GM12878 (cell line): Measurements from ENCODE around the gene SLC23A2. TPM values are rescaled to one million over a fixed set of nuclear protein-coding genes. Genes with fewer than 3 reads are reported as not detected.
A peak's percentile ranks its signal among the peaks of the same experiment; 100 is the strongest.

Experiments used
- ATAC-seq: fragments of 200-7000 bp; cut with Tn5 transposase; 3 replicates; pipeline ENCODE4 v1.9.1; 2020; ENCODE audit warnings: mild to moderate bottlenecking, moderate library complexity
- BruUV-seq: library from RNA; stranded (reverse); fragments of 400-500 nt; replicated peaks from 2 replicates; lab custom pipeline; 2021; lab: Mats Ljungman, UMichigan
- CTCF ChIA-PET: fragments of 300-600 bp; sonication (Branson Sonifier 250); formaldehyde crosslinking; extraction: SDS; loops from one replicate; lab custom pipeline; 2021; ENCODE audit warnings: inconsistent platforms; lab: Yijun Ruan, JAX
- POLR2A ChIA-PET: fragments of 350-600 bp; formaldehyde crosslinking; extraction: SDS; loops from one replicate; lab custom pipeline; 2021; ENCODE audit warnings: inconsistent platforms; lab: Charles Lee
- RAD21 ChIA-PET: fragments of 300-600 bp; sonication (Branson Sonifier 250); formaldehyde crosslinking; loops from one replicate; lab custom pipeline; 2023; ENCODE audit warnings: antibody characterized with exemption; ENCODE audit not compliant: unreplicated experiment; lab: Charles Lee
- SMC1A ChIA-PET: fragments of 300-600 bp; sonication (Branson Sonifier 250); formaldehyde crosslinking; loops from one replicate; lab custom pipeline; 2023; ENCODE audit not compliant: unreplicated experiment, uncharacterized antibody; lab: Charles Lee
- DNase-seq: peaks from one replicate; pipeline ENCODE4 v3.0.0-alpha.2; 2011; ENCODE audit warnings: low read depth, low spot score
- FAIRE-seq: peaks from 3 replicates; lab custom pipeline; 2011; peaks lifted over from hg19 to GRCh38; lab: Jason Lieb, UNC
- H2AFZ ChIP-seq: 2 replicates; pipeline ENCODE4 v1.6.0; 2011; ENCODE audit warnings: low read depth, low read length, control low read depth; ENCODE audit not compliant: control insufficient read depth
- H3K27ac ChIP-seq: 2 replicates; pipeline ENCODE4 v1.5.1; 2011; ENCODE audit warnings: control low read depth; ENCODE audit not compliant: control insufficient read depth, insufficient read depth
- H3K27me3 ChIP-seq, 2 experiments: replicated peaks in 1 of 2; 2 replicates each; pipeline versions ENCODE4 v1.6.0 to v1.6.1; 2011; ENCODE audit warnings: low read length in 1 of 2; ENCODE audit not compliant: control insufficient read depth in 2 of 2, insufficient read depth in 2 of 2
- H3K36me3 ChIP-seq, 2 experiments: 2 replicates each; pipeline ENCODE4 v1.5.1; 2011; ENCODE audit warnings: low read length in 1 of 2; ENCODE audit not compliant: control insufficient read depth in 2 of 2, insufficient read depth in 2 of 2
- H3K4me1 ChIP-seq: 2 replicates; pipeline ENCODE4 v1.6.1; 2011; ENCODE audit warnings: mild to moderate bottlenecking, low read length, moderate library complexity, mixed read lengths; ENCODE audit not compliant: control insufficient read depth, insufficient read depth
- H3K4me2 ChIP-seq: 2 replicates; pipeline ENCODE4 v1.6.0; 2011; ENCODE audit warnings: control low read depth; ENCODE audit not compliant: control insufficient read depth, insufficient read depth
- H3K4me3 ChIP-seq: fragments of 200-600 bp; sonication (generic); 2 replicates; pipeline ENCODE4 v1.5.1; 2016
- H3K79me2 ChIP-seq: 2 replicates; pipeline ENCODE4 v1.6.0; 2011; ENCODE audit warnings: low read length; ENCODE audit not compliant: control insufficient read depth, insufficient read depth
- H3K9ac ChIP-seq: 2 replicates; pipeline ENCODE4 v1.8.0; 2011; ENCODE audit warnings: low read length, control low read depth, mixed read lengths; ENCODE audit not compliant: control insufficient read depth, insufficient read depth
- H3K9me3 ChIP-seq: replicated peaks from 3 replicates; pipeline ENCODE4 v1.5.1; 2011; ENCODE audit warnings: mild to moderate bottlenecking, low read length; ENCODE audit not compliant: control insufficient read depth, insufficient read depth
- H4K20me1 ChIP-seq: 2 replicates; pipeline ENCODE4 v1.6.0; 2011; ENCODE audit not compliant: control insufficient read depth, insufficient read depth
- ATF7 ChIP-seq: fragments of 450-650 bp; IDR thresholded peaks from 2 replicates; pipeline ENCODE4 v1.6.1; 2016; ENCODE audit warnings: low read depth, mild to moderate bottlenecking
- CEBPB ChIP-seq, 2 experiments: fragments of 150-350 bp in 1 of 2; IDR thresholded peaks; 2 replicates each; pipeline ENCODE4 v1.6.1; 2012 to 2014; ENCODE audit warnings: low read depth in 2 of 2, low read length in 2 of 2, borderline replicate concordance in 1 of 2, inconsistent platforms in 1 of 2
- CHD1 ChIP-seq: IDR thresholded peaks from 2 replicates; pipeline ENCODE4 v1.6.1; 2012; ENCODE audit warnings: low read depth, low read length, improper control_type of control experiment
- CREM ChIP-seq: IDR thresholded peaks from 2 replicates; pipeline ENCODE4 v1.6.1; 2014; ENCODE audit warnings: antibody characterized with exemption, low read depth
- E4F1 ChIP-seq: fragments of 450-650 bp; IDR thresholded peaks from 2 replicates; pipeline ENCODE4 v1.6.1; 2018; ENCODE audit warnings: borderline replicate concordance, mild to moderate bottlenecking; ENCODE audit not compliant: partially characterized antibody
- HDAC6 ChIP-seq: fragments of 200-600 bp; sonication (generic); IDR thresholded peaks from one replicate; pipeline ENCODE4 v1.8.0; 2017; ENCODE audit warnings: antibody characterized with exemption; ENCODE audit not compliant: unreplicated experiment
- MAX ChIP-seq: IDR thresholded peaks from 2 replicates; pipeline ENCODE4 v1.6.1; 2012; ENCODE audit warnings: low read depth, low read length, improper control_type of control experiment
- MEF2A ChIP-seq: IDR thresholded peaks from 2 replicates; pipeline ENCODE4 v1.6.1; 2011; ENCODE audit warnings: low read depth, mild to moderate bottlenecking, low read length, moderate library complexity; ENCODE audit not compliant: insufficient read depth
- NKRF ChIP-seq: fragments of 450-650 bp; conservative IDR thresholded peaks from 2 replicates; pipeline ENCODE4 v1.6.1; 2017; ENCODE audit warnings: mild to moderate bottlenecking, moderate library complexity
- POLR2A ChIP-seq: IDR thresholded peaks from 2 replicates; pipeline ENCODE4 v1.6.1; 2011; ENCODE audit warnings: low read depth, mild to moderate bottlenecking, low read length
- USF1 ChIP-seq: IDR thresholded peaks from 2 replicates; pipeline ENCODE4 v1.6.1; 2011; ENCODE audit warnings: borderline replicate concordance, low read depth, mild to moderate bottlenecking, moderate library complexity, mixed read lengths, low read length; ENCODE audit not compliant: insufficient read depth; ENCODE audit errors: extremely low read length
- ZNF687 ChIP-seq: fragments of 450-650 bp; IDR thresholded peaks from 2 replicates; pipeline ENCODE4 v1.6.1; 2017; ENCODE audit warnings: mild to moderate bottlenecking, moderate library complexity
- WGBS: methylation state at CpG from one replicate; pipeline ENCODE4 v1.1.6; 2016; ENCODE audit warnings: low lambda C conversion rate; ENCODE audit not compliant: insufficient replicate concordance, insufficient coverage; ENCODE audit errors: missing lambda C conversion rate; 5-methylcytosine and 5-hydroxymethylcytosine counted together
- in situ Hi-C: fragments of 300-500 bp; cut with MboI; formaldehyde crosslinking; loops from 9 replicates; pipeline ENCODE4 v1.14.3; 2018; ENCODE audit warnings: mixed read lengths
- intact Hi-C: fragments of 100-400 bp; cut with micrococcal nuclease; formaldehyde crosslinking; loops from one replicate; pipeline ENCODE4 v1.14.2; 2022; ENCODE audit not compliant: unreplicated experiment
- polyA plus RNA-seq, 11 experiments: library from polyadenylated mRNA; depleted of rRNA in 4 of 11; unstranded in 6 of 11; stranded (reverse) in 5 of 11; fragments of >200 nt; fragmentation: Nextera tagmentation in 4 of 11; fragmentation: Illumina TruSeq in 1 of 11; extraction: Ambion mirVana in 4 of 11; extraction: Trizol in 1 of 11; gene quantifications; 1 replicate in 1 of 11; 2 replicates in 10 of 11; pipeline versions ENCODE4 v1.2.1 to v1.2.3, GENCODE V29; 2011 to 2016; ENCODE audit warnings: inconsistent platforms in 2 of 11, missing spikeins in 2 of 11, low read depth in 1 of 11
- total RNA-seq, 4 experiments: library from RNA; depleted of rRNA in 3 of 4; stranded (reverse); fragments of >200 nt in 3 of 4; fragmentation: Illumina TruSeq in 1 of 4; extraction: Trizol in 1 of 4; gene quantifications; 2 replicates each; pipeline versions ENCODE4 v1.2.1 to v1.2.3, GENCODE V29; 2013 to 2021

SLC23A2 gene
- total and polyA plus RNA-seq, 10 of the 15 experiments (the other 5 are each of a cell fraction or from before 2014, with no cell fraction given) = 4.4 to 56.1 (median 35.5) TPM

- intact Hi-C loops = loop anchor here (2.0 kb wide), 1 partner anchor 103 kb away; no protein-coding TSS in a partner anchor
- peak overlapping the region; percentile 44 for H3K4me2 ChIP-seq
- ATAC-seq (peak; percentile 79), DNase-seq (peak; percentile 20), FAIRE-seq (peak; percentile 84)
- peaks cover 16% of the 10 kb centered on the region for H3K4me1 ChIP-seq
- ChIA-PET POLR2A (interaction anchor here (0.7 to 5.2 kb wide), 12 partner anchors 8 to 1078 kb away, joined by 3 to 36 read pairs (median 4); no protein-coding TSS in a partner anchor), RAD21 (interaction anchor here (0.7 to 4.0 kb wide), 19 partner anchors 8 to 1709 kb away, joined by 3 to 22 read pairs (median 6); no protein-coding TSS in a partner anchor), SMC1A (interaction anchor here (0.5 to 6.0 kb wide), 21 partner anchors 10 to 1912 kb away, joined by 3 to 53 read pairs (median 6); partner anchors contain the start of genes CDS2 and PCNA), CTCF (interaction anchor here (0.6 to 4.9 kb wide), 16 partner anchors 10 to 102 kb away, joined by 3 to 51 read pairs (median 4); no protein-coding TSS in a partner anchor)
- no peaks in the 10 kb centered on the region; a peak in 1 of 4 replicates for H3K27me3 ChIP-seq
- in situ Hi-C loops = loop anchor here (5.0 kb wide), 1 partner anchor 104 kb away; no protein-coding TSS in a partner anchor
- BruUV-seq = no TSS peak
- H3K9me3 ChIP-seq = no peaks in the 10 kb centered on the region
- H3K9ac ChIP-seq = peak overlapping the region; percentile 18
- H3K27ac ChIP-seq = no peak overlapping the region
- no peaks in the 10 kb centered on the region for H3K36me3 ChIP-seq
- 47% methylated on average over 5 of the region's 5 CpGs for WGBS
- H3K4me3 ChIP-seq = no peak overlapping the region
- H2AFZ ChIP-seq = no peak overlapping the region
- peaks cover 11% of the 10 kb centered on the region; the same call in 1 of the 2 replicates for H3K79me2 ChIP-seq
- H4K20me1 ChIP-seq = peaks cover 5% of the 10 kb centered on the region; the same call in 1 of the 2 replicates
- peak; percentile 74; the same call in 1 of the 2 replicates for TF ChIP-seq CREM
- no peak for TF ChIP-seq MAX
- no peak for TF ChIP-seq HDAC6
- no peak; the same call in 1 of the 2 replicates for TF ChIP-seq NKRF
- TF ChIP-seq POLR2A = no peak
- no peak for TF ChIP-seq USF1
- peak; percentile 57; the same call in 1 of the 2 replicates for TF ChIP-seq ATF7
- no peak for TF ChIP-seq E4F1
- TF ChIP-seq CEBPB (IDR thresholded peaks at IDR 0.05; ENCODE audit: borderline replicate concordance in 1 of 2, low read depth in 2 of 2, low read length in 2 of 2) = no peak
- TF ChIP-seq CHD1 = peak; percentile 67; the same call in 1 of the 2 replicates
- peak; percentile 57; the same call in 1 of the 2 replicates for TF ChIP-seq ZNF687
- TF ChIP-seq MEF2A = 0 out of 2 replicates have a peak, but pooled peaks have one; percentile 8
These were observed 3.1 kb downstream of the SLC23A2 start for GRCh38 chr20:4998160-4998651.
